DMS53 treated with DMSO at 0.1 percent for 48 hours (cell line): ENCODE data around the gene TMEM178B.
A peak's percentile ranks its signal among the peaks of the same experiment; 100 is the strongest.

Experiments
- DNase-seq: peaks from one replicate; lab custom pipeline; 2025; ENCODE audit not compliant: unreplicated experiment; lab: John Stamatoyannopoulos, UW

The TMEM178B gene

DNA sequence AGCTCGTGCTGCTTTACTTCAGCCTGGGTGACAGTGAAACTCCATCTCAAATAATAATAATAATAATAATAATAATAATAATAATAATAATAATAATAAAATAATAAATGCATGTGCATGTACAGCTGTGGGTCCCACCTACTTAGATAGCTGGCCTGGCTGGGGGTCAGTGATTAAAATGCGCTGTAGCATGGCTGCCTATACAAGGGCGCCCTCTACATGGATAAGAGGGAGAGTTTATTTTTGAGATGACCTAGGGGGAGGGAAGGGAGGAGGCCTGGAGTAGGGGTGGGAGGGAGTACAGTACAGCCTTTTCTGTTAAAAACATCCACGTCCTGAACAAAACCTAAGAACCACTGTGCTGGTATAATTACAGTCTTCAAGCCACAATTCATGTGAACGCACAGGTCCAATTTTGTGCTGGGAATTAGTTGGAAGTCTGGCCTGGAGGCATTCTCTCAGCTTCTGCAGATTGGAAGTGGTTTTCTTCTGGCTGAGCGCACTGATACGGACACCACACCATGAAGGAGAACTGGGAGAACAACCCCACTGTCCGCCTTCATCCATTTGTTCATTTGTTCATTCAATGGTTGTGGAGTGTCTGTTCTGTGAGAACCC lies 146.5 kb downstream of the TMEM178B start:
- peak; percentile 37 for DNase-seq

DNA sequence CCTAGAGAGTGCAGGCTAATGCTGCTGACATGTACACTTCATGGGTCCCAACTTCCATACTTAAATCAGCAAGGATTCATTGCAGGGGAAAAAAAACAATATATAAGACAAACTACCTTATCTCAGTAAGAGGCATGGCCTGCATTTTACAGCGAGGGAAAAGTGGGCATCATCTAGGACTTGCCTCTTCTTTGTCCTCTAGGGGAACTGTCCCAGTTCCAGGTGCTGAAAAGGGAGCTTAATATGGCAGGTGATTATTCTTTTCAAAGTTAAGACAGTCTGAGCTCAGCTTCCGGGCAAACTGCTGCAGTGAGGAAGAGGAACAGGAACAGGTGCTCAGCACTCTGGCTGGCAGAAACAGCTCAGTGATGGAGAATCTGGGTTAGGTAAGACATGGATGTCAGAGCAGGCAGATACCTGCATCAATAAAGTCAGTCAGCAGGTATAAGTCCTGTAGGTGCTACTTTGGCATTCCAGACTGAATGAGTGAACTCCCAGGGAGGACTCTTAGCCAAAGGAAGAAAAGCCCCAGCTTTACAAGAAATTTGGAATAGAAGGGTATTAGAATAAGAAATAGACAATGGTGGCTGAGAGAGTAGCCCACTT lies 147.2 kb downstream of the TMEM178B start:
- DNase-seq: no peak

DNA sequence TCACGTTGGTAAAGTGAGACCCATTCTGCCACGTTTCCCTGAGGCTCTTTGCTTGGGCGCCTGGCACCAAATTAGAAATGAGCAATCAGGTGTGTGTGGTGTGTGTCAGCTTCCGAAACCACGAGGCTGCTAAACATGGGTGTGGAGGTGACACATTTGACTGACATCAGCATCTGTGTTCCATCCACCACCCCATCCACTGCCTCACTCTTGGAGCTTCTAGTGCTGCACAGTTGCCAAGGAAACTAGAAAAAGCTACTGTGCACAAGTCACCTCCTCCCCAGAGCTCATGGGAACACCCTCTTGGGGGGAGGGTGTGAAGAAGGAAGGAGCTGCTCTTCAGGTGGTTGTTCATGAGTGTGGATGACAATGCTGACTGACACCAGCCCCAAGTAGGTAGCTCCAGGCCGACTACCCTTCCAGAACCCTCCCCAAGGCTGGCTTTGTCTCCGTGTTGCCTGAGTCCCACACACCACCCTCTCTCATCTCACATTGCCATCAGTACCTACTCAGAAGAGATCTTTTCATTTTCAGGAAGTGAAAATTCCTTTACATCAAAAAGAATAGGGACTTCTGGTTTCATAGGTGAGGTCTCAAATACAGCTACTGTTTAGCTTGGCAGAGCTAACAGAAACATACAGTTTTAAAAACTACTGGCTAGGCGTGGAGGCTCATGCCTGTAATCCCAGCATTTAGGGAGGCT lies 152.2 kb downstream of the TMEM178B start:
- DNase-seq: no peak

DNA sequence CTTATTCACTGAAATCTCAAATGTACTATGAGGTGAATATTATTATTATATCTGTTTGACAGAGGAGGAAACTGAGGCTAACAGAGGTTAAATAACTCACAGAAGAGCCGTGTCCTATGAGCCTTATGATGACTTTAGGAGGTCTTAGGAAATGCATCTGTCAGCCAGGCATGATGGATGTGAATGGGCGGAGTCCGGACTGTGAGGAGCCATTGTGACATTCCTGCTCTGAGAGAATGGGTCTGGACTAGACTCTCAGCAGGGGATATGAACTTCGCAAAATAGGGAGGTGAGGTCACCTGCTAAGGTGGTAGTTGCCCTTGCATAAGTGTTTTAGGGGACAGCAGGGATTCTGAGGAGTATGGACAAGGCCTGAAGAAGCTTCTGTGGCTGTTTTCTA lies 153.6 kb downstream of the TMEM178B start:
- DNase-seq: no peak

DNA sequence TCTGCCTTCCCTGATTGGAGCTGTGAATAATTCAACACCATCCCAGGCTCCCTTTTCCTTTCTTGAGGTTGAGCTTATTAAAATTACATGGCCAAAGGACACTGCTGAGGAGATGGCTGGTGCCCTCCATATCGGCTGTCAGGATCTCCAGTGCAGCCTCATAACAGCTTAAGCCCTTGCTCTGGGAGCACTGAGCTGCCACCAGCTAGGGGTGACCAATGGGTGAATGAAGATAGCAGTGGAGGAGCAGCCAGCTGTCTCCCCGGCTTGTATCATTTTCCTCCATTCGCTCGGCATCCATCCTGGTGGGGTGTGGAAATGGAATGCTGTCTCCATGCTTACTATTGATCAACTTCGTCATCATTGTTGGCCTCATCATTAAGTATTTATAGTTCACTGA lies 154.6 kb downstream of the TMEM178B start:
- no peak for DNase-seq

DNA sequence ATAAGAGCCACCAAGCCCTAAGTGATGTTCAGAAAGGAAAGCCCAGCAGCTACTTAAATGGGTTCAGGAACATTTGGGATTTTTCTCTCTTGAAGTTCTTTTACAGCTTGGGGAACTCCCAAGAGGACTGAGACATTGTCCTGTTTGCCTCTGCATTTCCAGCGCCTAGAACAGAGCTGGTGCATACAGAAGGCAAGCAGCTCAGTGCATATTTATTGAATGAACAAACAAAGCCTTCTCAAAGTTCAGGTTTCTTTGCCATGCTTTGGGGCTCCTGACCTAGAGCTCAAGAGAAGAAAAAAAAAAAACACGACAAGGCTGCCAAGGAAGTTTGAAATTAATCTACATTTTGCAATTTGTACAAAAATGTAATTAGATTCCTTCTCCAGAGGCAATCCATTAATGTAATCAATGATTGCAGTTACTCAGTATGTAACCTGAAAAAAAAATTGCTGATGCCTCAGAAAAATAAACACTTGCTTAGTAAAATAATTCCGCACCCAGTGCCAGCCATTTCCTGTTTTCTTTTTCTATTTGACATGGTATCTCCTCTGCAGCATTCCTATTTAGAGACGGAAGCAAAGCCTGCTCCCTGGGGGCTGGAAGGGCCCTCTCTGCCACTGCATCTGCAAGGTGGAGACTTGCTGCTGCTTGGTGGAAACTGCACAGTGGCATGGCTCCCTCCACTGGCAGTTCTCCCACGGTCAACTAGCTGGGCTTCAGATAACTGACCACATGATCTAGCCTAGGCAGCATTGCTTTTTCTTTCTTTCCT lies 157.3 kb downstream of the TMEM178B start:
- DNase-seq: peak; percentile 45

DNA sequence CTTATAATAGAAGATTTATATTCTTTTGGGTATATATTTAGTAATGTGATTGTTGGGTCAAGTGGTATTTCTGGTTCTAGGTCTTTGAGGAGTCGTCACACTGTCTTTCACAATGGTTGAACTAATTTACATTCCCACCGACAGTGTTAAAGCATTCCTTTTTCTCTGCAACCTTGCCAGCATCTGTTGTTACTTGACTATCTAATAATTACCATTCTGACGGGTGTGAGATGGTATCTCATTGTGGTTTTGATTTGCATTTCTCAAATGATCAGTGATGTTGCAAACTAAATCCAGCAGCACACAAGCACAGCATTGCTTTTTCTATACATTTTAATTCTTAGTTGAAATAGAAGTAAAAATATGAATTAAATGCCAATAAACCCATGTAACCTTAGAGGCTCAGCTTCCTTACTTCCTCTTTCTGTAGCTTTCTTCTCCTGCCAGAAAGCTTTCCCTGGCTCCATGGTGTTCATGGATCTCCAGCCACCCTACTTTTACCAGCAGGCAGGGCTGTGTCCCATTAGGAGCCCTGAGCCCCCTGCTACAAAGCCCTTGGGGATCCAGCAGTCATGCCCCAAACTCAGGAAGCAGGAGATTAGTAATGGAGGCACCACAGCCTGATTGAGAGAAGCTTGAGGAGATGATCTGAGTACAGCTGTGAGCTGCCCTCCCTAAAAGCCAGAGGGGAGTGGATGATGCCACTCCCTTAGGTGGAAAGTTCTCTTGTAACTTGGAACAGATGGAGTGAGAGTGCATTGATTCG lies 158.6 kb downstream of the TMEM178B start:
- no peak for DNase-seq

DNA sequence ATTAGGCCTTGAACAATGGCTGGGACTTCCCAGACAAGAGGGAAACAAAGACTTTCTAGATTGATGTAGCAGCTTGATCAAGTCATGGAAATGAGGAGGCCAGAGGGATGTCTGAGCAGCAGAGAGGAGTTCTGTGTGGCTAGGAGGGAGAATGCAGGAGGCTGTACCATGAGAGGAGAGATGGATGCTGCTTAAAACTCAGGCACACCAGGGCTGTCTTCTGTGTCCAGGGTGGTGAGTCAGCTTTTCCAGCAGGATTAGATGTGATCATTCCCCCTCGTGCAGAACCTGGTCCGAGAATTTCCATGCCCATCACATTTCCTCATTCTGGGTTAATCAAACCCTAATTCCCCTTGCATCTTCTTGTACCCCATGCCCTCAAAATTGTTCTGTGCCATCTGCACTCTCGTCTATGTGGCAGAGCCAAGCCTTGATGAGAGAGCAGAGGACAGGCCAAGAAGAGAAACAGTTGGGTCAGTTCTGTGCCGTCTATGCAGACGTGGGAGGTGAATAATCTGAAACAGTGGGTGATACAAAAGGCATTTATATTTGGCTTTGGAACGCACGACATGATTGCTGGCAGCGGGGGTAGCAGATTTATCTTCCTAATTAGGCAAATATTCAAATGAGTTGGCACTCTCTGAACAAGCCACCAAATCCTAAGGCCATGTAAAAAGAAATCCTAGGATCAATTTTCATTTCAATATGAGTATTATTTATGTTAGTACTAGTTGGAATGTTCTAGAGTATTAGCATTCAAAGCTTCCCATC lies 160.7 kb downstream of the TMEM178B start:
- no peak for DNase-seq

DNA sequence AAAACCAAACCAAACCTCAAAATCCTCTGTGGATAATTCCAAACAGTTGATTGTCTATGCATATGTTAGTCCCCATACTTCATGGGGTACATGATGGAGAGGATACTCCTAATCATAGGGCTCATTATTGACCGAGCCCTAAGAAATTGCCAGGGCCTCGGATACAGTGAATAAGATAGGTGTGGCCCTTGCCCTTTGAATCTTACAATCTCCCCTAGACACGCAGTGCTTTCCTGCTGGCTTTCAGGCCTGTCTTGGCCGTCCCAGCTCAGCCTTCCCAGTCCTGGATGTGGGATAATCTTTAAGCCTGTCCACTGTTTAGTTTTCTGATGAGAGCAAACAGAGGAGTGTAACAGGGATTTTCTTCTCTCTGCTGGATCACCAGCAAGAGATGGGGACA lies 161.8 kb downstream of the TMEM178B start:
- no peak for DNase-seq

DNA sequence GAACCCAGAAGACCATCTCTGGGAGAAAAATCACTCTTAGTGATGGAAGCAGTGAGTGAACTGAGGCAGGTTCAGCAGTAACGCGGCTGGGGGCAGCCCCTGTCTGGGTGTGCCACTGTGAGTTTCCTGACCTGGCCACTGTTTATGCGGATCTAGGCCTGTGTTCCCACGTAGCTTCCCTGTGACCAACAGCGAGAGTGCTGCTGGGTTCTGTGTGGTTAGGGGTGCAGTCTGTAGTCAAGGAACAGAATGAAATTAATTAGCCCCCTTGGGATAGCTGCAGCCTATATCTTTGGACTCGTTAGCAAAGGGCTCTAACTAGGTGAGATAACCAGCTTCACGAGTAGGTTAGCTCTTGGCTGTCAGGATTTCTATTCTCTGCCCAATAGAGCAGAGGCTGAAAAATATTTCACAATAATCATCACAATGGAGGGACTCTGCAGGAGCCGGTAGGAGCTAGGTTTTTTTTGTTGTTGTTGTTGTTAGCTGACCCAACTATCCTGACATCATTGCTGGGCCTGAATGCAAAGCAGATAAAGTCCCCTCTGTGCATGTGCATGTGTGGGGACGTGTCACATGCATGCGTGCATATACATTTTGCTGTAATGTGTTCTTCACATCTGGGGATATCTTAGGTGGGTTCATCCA lies 164.9 kb downstream of the TMEM178B start:
- DNase-seq: no peak

DNA sequence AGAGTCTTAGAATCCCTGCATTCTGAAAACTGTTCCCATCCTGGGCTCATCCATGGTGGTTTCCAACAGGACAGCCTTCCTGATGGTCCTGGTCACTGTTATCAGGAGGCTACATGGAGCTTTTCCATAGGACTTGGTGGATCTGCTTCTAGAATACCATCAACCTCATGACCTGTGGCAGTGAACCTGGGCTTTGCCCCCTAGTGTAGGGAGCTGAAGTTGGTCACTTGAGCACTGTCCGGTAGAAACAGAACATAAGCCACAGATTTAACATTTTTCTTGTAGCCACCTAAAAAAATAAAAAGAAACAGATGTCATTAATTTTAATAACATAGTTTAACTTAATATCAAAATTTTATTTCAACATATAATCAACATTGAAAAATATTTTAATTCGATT lies 165.8 kb downstream of the TMEM178B start:
- DNase-seq: no peak

DNA sequence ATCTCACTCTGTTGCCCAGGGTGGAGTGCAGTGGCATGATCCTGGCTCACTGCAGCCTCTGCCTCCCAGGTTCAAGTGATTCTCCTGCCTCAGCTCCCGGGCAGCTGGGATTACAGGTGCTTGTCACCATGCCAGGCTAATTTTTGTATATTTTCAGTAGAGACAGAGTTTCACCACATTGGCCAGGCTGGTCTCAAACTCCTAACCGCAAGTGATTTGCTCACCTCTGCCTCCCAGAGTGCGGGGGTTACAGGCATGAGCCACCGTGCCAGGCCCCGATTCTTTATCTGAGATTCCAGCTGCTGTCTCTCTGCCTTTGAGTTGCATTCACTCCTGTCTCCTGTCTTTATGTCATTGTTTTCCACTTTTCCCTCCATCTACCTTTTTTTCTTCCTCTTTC lies 168.7 kb downstream of the TMEM178B start:
- DNase-seq: no peak

DNA sequence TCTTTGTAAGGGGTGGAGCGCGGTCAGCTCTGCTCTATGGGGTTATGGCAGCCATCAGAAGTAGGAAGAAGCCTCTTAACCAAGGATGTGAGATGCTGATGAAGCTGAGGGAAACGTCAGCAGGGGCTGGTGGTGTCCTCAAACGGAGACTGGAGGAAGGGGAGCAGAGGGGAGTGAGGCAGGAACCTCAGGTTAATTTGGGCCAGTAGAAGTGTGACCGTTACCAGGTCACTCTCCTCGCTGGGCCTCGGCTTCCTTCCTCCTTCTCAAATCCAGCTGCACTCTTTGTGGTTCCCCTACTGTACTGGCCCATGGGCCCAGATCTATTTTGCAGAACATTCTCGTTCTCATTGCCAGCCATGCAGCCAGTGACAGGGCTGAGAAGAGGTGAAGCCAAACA lies 169.5 kb downstream of the TMEM178B start:
- DNase-seq: no peak

DNA sequence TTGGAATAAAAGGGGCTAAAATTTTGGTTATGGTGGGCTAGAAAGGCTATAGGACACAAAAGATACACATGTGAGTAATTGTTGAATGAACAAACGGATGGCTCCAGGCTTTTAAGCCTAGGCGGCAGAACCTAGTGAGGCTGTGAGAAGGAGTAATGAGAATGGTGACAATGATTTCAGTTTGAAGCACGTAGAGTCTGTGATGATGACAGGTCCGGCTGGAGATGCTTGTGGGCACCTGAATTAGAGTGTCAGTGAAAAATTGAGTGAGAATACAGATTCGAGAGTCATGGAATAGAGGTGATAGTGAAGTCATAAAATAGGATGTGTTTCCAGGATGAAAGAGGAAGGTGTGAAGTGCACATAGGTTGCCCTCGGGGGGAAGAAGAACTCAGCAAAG lies 170.6 kb downstream of the TMEM178B start:
- no peak for DNase-seq

DNA sequence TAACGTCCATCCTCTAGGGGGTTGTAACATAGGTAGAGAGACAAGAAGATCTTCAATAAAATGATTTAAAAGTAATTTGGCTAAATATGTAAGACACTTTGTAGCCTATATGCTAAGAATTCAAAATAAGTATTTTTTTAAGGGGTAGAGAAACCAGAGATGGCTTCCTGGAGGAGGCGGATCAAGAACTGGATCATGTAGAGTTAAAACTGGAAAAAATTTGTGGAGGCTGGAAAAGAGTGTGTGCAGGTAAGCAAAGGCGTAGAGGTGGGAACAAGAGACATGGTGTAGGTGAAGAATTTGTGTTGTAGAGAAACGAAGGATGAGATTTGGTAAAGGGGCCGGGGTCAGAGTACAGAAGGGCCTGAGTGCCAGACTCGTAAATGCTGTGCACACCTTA lies 172.6 kb downstream of the TMEM178B start:
- no peak for DNase-seq

DNA sequence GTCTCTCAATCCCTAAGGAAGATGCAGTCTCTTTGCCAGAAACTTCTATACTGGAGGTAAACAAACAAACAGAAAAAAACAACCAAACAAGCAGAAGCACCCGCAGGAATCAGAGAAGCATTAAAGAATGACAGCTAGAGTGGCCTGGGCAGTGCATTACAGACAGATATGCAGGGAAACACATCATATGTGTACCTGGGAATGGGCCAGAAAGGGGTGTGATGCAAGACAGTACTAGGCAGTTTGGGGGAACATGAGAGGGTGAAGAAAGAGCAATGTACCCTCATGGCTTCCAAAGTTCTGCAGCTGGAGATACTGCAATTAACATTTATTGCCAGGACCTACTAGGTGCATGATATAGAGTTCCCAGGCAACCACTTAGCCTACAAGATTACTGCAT lies 177.3 kb downstream of the TMEM178B start:
- no peak for DNase-seq

DNA sequence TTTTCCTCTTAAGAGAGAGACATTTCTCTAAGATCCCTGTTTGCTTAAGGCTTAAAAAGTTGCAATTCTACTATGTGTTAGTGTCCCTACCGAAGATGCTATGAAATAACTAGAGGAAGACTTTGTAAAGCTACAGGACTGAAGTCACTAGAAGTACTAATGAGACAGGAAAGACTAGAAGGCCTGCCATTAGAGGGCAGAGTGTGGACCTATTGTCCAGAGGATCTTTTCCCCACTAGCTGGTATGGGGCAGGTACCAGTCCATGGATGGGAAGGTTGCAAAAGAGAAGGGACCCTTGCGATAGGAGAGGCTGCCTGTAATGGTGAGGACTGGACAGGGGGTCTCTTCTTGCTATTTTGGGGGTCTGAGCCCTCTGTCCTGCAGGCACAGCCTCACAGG lies 178.1 kb downstream of the TMEM178B start:
- DNase-seq: no peak

DNA sequence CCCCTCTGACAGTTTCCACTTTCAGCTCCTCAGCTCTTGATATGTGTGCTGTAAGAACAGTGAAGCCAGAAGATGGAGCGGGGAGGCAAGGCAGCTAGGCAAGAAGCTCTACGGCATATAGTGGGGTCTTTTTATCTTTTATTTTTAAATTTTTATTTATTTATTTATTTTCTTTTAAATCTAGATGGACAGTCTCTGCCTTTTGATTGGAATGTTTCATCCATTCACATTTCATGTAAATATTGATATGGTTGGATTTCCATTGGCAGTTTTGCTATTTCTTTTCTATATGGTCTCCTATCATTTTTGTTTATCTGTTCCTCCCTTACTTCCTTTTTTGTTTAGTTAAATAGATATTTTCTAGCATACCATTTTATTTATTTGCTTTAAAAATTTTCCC lies 183.7 kb downstream of the TMEM178B start:
- DNase-seq: no peak

DNA sequence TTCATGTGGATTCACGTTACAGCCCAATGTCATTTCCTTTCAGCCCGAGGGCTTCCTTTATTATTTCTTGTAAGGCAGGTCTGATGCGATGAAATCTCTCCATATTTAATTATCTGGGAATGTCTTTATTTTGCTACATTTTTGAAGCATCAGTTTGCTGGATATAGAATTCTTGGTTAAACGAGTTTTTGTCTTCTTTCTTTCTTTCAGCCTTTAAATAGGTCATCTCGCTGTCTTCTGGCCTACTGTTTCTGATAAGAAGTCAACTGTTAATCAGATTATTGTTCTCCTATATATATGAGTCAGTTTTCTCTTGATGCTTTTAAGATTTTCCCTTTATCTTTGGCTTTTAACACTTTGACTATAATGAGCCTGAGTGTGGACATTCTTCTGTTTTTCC lies 184.7 kb downstream of the TMEM178B start:
- DNase-seq: no peak
